ENCODE measurements around the gene GGNBP2.

DNA sequence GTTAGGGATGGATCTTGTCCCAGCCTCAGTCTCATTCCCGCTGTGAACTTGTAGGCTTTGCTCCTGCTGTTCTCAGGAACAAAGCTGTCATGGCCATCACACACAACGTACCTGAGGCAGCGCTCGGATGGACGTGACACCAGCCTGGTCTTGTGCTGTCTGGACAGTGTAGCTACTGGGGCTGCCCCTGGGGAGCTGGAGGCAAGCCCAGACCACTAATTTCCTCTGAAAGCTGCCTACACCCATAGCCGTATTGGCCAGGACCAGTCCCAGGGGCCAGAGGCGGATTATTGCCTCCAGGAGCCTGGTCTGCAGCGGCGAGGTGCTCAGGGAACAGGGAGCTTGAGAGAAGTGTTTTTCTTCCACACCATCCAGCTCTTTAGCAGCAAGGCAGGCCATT lies 46.6 kb upstream of the GGNBP2 start:
- TF ChIP-seq ZNF384 (IDR thresholded peaks at IDR 0.05) (no peak), TARDBP (IDR thresholded peaks at IDR 0.05) (no peak), L3MBTL2 (conservative IDR thresholded peaks at IDR 0.05) (no peak), FOXM1 (IDR thresholded peaks at IDR 0.05; ENCODE audit: borderline replicate concordance) (no peak), FOXA1 (IDR thresholded peaks at IDR 0.05) (no peak), ARNT (IDR thresholded peaks at IDR 0.05) (no peak), FOXK2 (IDR thresholded peaks at IDR 0.05) (no peak)

Measured in HEK293T (cell line).